T-helper 1 cell (primary cell): ENCODE data around the gene RPRM.
"Not testable (repeated sequence)": the region's sequence is repeated elsewhere in the genome, so short reads cannot be mapped to it uniquely, and the experiment has no call there.

Source experiments
- DNase-seq, 5 donors: peaks; one replicate each; pipeline ENCODE4 v3.0.0-alpha.2; 2012 to 2020
- total RNA-seq, 4 donors: gene quantifications; one replicate each; lab custom pipeline; 2026; lab: John Stamatoyannopoulos, UW

The RPRM gene
- 0 to 0.08 (median 0) reads per million in 4 donors for total RNA-seq

GRCh38 chr2:153478289-153479261, at the start of gene RPRM:
RPRM (minus strand) TSS chr2:153478762; CDS start chr2:153478565, 197 bp downstream.
- peak in 4 of 5 donors; percentile 30 to 51 (median 31) for DNase-seq

GRCh38 chr2:153519257-153519875, 40.8 kb upstream of the RPRM start:
- peak in 2 of 5 donors; percentile 20 to 43 for DNase-seq

GRCh38 chr2:153512331-153512730, 33.8 kb upstream of the RPRM start:
- DNase-seq: no peak

GRCh38 chr2:153510996-153511395, 32.4 kb upstream of the RPRM start:
- no peak for DNase-seq

GRCh38 chr2:153509133-153509532, 30.6 kb upstream of the RPRM start:
- DNase-seq: no peak

GRCh38 chr2:153506499-153506898, 27.9 kb upstream of the RPRM start:
- not testable (repeated sequence) for DNase-seq

- DNase-seq: no peak
These were observed 20.9 kb upstream of the RPRM start for GRCh38 chr2:153499439-153499838.

GRCh38 chr2:153497938-153498629, 19.5 kb upstream of the RPRM start:
- no peak for DNase-seq

- no peak for DNase-seq
These were observed 17.2 kb upstream of the RPRM start for GRCh38 chr2:153495725-153496124.

GRCh38 chr2:153488072-153488471, 9.5 kb upstream of the RPRM start:
- peak in 1 of 5 donors; percentile 2 for DNase-seq

- no peak for DNase-seq
These were observed 8.9 kb upstream of the RPRM start for GRCh38 chr2:153487448-153487847.

GRCh38 chr2:153479573-153479972, 1.0 kb upstream of the RPRM start:
- no peak for DNase-seq

- DNase-seq: no peak
These were observed 800 bp downstream of the RPRM start for GRCh38 chr2:153477636-153478288.

- DNase-seq: no peak
These were observed 1.5 kb downstream of the RPRM start for GRCh38 chr2:153476816-153477635.

GRCh38 chr2:153476491-153476815, 2.1 kb downstream of the RPRM start:
- no peak for DNase-seq

- DNase-seq: no peak
These were observed 3.6 kb downstream of the RPRM start for GRCh38 chr2:153474876-153475435.

GRCh38 chr2:153474407-153474806, 4.2 kb downstream of the RPRM start:
- DNase-seq: no peak

- DNase-seq: no peak
These were observed 7.7 kb downstream of the RPRM start for GRCh38 chr2:153470867-153471266.

- no peak for DNase-seq
These were observed 14.2 kb downstream of the RPRM start for GRCh38 chr2:153464395-153464794.

- DNase-seq: no peak
These were observed 16.2 kb downstream of the RPRM start for GRCh38 chr2:153462338-153462859.

GRCh38 chr2:153461453-153461852, 17.1 kb downstream of the RPRM start:
- DNase-seq: no peak
